Measurements from ENCODE around the gene COA6.
"Not testable (repeated sequence)": the region's sequence is repeated elsewhere in the genome, so short reads cannot be mapped to it uniquely, and the experiment has no call there.

Gene COA6

DNA sequence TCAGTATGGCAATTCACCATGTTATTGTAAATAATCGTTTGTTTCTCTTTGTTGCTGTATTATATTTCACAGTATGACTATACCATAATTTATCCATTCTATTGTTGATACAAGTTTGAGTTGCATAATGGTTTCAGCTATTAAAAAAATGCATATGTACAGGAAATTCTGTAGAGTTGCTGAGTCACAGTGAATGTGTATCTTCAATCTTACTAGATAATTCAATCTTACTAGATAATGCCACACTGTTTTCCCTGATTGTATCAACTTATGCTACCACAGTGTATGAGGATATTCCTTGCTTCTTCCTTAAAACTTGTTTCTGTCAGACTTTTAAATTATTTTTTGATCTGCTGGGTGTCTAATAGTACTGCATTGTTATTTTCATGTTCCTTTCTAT lies 3.5 kb upstream of the COA6 start:
- no peak for DNase-seq (ENCODE audit: low read depth in 2 of 2)

DNA sequence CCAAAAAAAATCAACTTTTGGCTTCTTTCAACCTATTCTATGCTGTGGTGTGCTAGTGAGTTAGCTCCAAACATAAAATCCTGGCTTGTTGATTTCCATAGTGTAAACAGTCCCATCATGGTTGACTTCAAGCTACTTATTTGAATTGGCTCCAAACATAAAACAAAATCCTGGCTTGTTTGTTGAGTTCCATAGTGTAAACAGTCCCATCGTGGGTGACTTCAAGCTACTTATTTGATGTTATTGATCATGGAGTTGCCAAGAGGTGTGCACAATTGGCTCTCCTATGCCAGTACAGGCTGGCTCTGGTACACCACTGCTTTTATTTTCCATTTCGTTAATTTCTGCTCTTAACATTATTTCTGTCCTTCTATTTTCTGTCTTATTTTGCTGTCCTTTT lies 1.8 kb upstream of the COA6 start:
- no peak for DNase-seq (ENCODE audit: low read depth in 2 of 2)

DNA sequence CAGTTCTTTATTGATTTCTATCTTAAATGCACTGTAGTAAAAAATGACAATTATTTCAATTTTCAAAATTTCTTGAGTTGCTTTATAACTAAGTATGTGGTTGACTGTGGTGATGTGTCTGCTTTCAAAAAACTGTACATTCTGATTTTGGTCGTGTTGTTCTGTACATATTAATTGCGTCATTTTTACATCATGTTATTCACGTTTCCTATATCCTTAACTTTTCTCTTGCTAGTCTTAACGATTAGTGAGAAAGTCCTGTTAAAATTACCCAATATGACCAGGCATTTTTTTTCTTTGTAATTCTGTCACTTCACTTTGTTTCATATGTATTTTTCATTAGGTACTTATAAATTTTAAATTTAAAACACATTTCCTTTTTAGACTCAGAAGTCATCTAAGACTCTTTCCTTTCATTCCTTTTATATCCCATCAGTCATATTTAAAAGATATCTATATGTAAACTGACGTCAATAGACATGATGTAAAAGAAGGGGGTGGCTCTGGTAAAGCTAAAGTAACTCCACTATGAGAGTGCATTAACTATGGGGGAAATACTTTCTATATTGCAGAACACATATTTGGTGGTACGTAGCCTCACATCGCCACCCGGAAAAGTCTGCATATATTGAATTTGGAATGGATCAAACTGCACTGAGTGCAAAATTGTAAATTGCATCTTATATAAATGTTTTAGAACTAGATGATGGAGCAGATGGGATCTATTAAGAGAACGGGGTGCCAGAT lies 1.1 kb upstream of the COA6 start:
- DNase-seq (ENCODE audit: low read depth in 2 of 2), result no peak

DNA sequence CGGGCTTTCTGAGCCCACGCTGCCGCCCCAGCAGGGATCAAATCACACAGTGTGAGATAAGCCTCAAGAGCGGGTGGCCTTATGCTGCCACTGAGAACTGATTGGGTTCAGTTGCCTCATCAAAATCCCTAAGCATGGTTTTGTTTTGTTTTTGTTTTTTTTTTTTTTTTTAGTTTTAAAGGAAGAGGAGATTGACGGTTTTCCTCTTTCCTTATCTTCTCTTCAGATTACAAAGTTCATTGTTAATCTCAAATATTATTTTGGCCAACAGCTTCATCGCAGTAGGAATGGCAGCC lies 651 bp downstream of the COA6 start:
- DNase-seq (ENCODE audit: low read depth in 2 of 2), result no peak

DNA sequence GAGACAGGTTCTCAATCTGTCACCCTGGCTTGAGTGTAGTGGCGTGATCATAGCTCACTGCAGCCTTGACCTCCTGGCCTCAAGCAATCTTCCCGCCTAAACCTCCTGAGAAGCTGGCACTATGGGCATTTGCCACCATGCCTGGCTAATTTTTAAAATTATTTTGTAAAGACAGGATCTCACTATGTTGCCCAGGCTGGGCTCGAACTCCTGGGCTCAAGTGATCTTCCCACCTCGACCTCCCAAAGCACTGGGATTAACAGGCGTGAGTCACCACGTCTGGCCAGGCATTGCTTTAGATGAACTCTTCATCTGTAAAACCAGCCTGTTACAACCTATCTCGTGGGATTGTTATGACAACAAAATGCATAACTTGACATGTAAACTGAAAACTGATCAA lies 2.4 kb downstream of the COA6 start:
- DNase-seq (ENCODE audit: low read depth in 2 of 2), result no peak

DNA sequence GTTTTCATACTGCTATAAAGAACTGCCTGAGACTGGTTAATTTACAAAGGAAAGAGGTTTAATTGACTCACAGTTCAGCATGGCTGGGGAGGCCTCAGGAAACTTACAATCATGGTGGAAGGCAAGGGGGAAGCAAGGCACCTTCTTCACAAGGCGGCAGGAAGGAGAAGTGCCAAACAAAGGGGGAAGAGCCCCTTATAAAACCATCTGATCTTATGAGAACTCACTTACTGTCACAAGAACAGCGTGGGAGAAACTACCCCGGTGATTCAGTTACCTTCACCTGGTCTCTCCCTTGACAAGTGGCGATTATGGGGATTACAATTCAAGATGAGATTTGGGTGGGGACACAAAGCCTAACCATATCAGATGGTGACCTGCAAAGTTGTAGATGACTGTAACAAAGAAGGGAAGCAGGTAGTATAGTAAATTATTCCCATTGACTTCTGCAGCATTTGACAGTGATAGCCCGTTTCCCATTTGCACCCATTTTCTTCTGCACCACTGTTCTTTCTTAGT lies 6.4 kb downstream of the COA6 start:
- DNase-seq (ENCODE audit: low read depth in 2 of 2), result not testable (repeated sequence)

DNA sequence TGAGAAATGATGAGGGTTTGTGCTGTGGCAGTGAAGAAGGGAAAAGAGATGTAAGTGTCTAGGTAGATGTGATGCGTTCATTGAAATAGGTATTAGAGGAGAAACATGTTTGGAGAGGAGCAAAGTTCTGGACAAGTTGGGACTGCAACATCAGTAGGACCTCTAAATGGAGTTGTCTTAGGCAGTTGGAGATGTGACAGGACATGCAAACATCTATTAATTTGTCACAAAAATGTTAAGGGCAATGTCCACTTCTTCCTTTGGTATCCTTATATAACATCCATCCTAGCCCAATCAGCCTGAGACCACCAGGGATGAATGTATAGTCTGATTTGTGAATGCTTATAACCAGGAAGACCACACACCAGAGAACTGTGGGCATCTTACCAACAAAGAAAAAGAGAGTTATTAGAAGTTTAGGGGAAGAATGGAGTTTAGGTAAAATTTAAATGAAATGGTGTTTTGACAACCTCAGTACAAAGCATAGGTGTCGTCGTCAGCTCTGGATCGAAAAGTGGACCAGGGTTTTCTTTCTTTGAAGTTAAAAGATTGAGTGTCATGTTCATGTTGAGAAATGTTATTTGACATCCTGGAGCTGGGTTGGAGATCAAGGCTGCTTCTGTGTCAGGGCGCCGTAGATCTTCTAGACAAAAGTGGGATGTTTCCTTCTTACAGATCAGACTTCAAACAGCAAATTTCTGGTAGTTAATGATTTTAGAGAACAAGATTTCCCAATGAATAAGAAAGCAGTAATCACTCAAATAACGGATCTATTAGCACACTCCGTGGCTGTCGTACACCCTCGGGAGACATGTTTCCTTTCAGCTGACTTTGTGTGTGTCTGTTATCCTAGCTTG lies 8.7 kb downstream of the COA6 start:
- no peak for DNase-seq (ENCODE audit: low read depth in 2 of 2)

DNA sequence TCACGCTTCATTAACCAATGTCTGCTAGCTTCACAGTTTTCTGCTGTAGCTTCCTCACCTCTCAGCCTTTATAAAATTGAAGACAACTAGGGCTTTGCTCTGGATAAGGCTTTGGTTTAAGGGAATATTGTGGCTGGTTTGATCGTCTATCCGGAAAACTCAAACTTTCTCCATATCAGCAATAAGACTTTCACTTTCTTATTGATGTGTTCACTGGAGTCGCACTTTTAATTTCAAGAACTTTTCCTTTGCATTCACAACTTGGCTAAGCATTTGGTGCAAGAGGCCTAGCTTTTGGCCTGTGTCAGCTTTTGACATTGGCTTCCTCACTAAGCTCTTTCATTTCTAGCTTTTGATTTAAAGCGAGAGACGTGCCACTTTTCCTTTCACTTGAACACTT lies 12.9 kb downstream of the COA6 start:
- no peak for DNase-seq (ENCODE audit: low read depth in 2 of 2)

DNA sequence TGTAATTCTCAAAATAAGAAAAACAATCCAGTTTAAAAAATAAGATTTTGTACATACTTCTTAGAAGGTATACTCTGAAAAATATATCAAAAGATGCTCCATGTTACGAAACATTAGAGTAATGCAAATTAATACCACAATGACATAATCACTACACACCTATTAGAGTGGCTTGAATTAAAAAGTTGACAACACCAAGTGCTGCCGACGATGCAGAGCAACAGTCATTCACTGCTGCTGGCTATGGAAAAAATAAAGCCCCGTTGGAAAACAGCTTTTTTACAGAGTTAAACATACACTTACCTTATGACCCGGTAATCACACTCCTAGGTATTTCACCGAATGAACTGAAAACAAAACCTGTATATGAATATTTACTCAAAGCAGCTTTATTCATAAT lies 14.8 kb downstream of the COA6 start:
- no peak for DNase-seq (ENCODE audit: low read depth in 2 of 2)

DNA sequence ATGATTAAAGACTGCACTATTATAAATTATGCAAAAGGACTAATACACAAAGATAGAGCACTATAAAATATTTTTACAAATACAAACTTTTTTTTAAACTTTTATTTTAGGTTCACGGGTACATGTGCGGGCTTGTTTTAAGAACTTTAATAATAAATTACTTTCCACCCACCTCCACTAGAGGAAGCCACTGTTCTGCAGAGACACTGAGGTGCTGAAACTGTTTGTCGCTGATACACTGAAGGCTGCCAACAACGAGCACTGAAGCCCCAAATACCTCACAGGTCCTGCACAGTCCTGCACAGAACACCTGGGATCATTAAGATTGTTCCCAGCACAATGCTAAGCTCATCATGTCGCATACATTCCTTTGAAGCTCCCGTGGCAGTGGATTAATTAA lies 19.9 kb downstream of the COA6 start:
- DNase-seq (ENCODE audit: low read depth in 2 of 2), result no peak

DNA sequence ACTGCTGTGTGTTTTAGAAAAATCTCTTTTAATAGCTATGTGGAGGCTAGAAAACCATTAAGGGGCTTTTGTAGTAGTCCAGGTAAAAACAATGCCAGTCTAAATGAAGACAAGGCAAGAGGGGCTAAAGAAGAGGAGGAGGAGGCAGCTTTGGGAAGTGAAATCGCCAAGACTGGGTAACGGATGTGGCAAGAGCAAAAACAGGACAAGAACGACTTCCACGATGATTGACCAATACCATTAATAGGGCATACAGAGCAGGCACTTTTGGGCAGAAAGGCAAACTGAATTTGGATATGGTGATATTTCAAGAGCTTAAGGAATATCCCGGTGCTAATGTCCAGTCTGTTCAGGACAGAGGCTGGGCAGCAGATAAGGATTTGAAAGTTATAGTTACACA lies 22.0 kb downstream of the COA6 start:
- no peak for DNase-seq (ENCODE audit: low read depth in 2 of 2)

DNA sequence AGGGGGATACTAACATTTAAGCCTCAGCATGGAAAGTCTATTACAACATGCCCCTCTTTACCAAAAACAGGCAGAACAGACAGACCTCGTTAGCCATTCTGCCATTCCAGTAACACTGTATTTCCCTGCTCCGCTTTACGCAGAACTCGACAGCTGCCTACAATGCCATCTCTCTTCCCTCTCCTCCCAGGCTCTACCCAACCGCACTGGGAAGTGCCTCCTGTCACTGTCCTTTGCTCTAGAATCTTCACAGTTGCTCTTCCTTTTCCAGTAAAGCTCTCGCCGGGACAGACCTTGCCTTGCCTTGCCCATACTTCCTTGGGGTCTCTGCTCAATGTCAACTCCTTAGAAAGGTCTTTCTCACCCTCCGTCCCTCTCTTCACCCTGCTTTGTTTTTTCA lies 22.8 kb downstream of the COA6 start:
- DNase-seq (ENCODE audit: low read depth in 2 of 2), result no peak

DNA sequence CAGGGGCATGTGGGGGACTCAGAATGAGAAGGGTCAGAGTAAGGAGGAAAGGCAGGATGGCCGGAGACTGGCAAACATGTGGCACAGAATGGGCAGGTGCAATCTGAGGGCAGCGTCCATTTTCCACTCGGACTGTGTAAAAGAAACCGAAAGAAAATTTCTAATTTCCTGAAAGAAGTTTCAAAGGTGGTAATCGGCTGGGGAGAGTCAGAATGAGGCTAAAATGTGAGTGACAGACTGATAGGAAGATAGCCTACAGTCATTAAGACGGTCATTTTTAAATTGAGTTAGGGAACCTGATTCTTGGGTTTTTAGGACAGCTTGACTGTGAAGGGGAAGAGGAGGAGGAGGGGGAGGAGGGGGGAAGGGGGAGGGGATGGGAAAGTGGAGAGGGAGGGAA lies 23.6 kb downstream of the COA6 start:
- no peak for DNase-seq (ENCODE audit: low read depth in 2 of 2)

DNA sequence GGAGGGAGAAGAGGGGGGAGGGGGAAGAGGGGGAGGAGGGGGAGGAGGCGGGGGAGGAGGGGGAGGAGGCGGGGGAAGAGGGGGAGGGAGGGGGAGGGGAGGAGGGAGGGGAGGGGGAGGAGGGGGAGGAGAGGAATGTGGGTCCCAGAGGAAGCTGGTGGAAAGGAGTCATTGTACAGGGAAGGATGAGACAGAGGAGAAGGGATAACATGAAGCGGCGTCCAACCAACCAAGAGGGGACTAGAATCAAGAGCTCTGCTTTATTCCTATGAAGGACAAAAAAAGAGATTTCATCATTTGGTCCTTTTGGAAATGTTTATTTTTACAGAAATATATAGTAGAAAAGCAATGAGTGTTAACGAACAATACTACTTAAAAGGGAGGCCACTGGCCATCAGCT lies 24.5 kb downstream of the COA6 start:
- DNase-seq (ENCODE audit: low read depth in 2 of 2), result no peak

DNA sequence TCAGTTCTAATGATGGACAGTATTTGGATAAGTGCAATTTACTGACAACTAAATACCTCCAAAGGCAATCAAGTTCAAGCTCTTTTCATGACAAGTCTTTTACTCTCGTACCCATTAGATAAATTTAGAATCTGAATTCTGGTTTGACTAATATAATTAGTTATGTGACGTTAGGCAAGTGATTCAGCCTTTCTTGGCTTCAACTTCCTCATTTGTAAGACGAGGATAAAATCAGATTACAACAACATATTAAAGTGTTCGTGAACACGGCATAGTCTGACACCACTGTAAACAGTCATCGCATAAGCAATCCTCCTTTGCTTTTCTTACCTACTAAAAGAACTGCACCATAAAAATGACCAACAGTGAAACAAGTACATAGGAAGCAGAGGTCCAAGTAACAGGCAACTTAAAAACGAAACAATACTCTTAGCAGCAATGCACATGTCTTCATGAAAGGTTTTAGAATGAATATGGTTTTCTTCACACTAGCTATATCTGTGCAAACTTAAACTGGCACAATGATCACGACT lies 25.7 kb downstream of the COA6 start:
- DNase-seq (ENCODE audit: low read depth in 2 of 2), result no peak

DNA sequence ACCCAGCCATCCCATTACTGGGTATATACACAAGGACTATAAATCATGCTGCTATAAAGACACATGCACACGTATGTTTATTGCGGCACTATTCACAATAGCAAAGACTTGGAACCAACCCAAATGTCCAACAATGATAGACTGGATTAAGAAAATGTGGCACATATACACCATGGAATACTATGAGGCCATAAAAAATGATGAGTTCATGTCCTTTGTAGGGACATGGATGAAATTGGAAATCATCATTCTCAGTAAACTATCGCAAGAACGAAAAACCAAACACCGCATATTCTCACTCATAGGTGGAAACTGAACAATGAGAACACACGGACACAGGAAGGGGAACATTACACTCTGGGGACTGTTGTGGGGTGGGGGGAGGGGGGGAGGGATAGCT lies 26.3 kb downstream of the COA6 start:
- DNase-seq (ENCODE audit: low read depth in 2 of 2), result not testable (repeated sequence)

DNA sequence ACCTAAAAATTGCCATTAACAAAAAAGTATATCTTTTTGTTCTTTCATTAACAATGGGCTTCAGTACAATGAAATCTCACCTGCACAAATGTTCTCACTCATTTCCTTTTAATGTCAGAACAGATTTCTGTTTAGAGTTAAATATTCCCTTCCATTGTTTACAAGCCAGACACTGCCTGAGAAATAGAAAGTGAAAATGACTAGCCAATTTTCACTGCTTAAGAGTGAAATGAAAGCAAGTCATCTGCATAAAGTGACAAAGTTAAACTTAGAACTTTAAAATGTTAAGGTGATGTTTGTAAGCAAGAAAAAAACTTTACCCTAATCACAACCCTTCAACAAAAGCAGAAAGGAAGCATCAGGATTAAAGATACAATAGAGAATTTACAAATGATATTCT lies 27.5 kb downstream of the COA6 start:
- no peak for DNase-seq (ENCODE audit: low read depth in 2 of 2)

DNA sequence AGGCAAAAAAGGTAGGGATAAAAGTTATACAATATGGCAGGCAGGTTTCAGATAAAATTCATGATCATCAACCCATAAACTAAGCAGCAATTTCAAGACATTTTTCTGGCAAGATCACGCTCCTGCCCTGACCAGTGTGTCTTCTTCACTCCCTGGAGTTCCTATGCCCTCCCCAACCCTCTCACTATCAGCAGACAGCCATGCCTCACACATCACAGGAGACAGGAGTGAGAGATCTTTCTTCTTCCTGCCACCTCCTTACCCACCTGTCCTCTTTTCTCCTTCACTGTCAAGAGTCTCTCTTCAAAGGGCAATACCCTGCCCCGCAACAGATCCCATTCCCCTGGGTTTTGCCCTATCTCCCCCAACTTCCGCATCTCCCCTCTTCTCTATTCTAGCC lies 28.4 kb downstream of the COA6 start:
- no peak for DNase-seq (ENCODE audit: low read depth in 2 of 2)

DNA sequence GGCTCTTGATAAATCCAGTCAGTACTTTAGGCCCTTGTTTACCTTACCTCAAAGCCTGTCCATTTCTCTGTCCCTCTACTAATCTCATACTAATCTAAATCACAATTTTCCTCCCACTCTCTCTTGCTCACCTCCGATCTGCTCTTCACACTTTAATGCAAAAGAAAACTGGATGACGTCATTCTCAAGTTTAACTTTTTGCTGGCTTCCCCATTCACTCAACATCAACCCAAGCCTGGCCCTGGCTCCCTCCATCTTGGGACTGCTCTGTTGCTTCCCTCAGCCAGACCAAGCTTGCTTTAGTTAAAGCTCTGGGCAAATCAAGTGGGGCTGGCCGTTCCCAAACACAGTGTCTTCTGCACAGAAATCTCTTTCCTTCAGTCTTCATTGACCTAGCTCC lies 29.7 kb downstream of the COA6 start:
- no peak for DNase-seq (ENCODE audit: low read depth in 2 of 2)

DNA sequence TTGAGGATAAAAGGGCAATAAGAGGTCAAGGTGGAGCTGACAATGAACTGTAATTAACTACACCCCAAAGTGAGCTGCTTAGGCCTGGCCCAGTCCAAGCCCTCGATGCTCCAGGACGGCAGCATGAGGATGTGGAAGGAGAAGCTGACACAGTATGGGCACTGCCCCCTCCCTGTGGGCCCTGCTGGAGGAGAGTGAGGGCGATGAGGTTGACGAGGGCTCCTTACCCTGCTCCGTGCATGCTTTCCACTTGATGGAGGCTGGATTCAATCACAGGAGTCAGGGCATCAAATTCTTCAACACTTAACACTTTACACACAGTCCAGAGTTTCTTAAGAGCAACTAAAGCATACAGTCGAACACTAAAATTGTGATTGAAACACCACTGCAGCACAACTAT lies 32.4 kb downstream of the COA6 start:
- no peak for DNase-seq (ENCODE audit: low read depth in 2 of 2)

DNA sequence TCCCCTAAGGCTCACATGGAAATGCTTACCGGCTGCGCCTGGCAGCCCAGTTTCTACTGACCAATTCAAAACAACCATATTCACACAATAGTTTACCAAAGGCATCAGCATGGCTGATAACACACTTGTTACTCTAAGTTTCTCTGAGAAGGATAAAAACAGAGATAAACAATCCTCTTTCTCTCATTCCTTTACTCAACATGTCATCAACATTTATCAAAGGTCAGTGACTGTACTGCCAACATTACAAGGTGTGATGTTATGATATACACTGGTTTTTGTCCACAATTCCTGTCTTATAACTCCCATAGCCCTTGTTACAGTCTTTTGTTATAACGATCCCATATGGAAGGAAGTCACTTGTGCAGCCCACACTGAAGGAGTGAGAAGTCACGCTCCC lies 33.6 kb downstream of the COA6 start:
- no peak for DNase-seq (ENCODE audit: low read depth in 2 of 2)

DNA sequence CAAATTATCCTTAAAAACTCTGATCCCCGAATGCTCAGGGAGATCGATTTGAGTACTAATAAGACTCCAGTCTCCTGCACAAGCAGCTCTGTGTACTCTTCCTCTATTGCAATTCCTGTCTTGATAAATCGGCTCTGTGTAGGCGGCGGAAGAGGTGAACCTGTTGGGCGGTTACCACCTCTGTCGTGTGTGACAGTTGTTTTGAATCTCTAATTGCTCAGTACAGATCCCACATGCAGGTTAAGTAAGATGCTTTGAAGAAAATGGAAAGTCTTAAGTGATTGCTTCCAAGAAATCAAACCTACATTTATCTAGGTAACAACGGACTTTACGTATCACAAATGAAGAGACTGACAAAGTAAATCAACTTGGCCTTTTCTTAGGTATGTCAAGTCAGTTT lies 35.5 kb downstream of the COA6 start:
- DNase-seq (ENCODE audit: low read depth in 2 of 2), result no peak

DNA sequence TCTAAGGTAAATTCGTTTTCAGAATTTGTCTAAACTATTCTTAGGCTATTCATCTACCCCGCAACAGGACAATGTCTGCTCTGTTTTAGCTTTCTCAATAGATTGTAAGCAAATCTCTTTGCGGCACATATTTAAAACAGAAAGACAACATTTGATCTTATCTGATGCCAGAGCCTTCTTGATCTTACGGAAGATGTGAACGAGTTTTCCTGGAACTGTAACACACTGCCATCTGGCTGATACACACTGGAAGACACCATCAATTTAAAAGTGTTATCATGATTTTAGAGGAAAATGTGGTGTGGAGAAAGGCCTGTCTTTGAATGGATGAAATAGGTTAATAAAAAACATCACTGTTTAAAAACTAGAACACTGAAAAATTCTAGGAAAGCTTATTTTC lies 36.1 kb downstream of the COA6 start:
- DNase-seq (ENCODE audit: low read depth in 2 of 2), result no peak

Data from stimulated activated CD8-positive, alpha-beta memory T cell treated with anti-CD3 and anti-CD28 coated beads, Interleukin-2, amount 100 ng/mL, for 1 hour (primary cell).